GM19043 (cell line): ENCODE data around the gene TMC3.

Source experiments
- ATAC-seq: cut with Tn5 transposase; IDR thresholded peaks from one replicate; pipeline ENCODE4 v1.9.1; 2021; ENCODE audit warnings: low read depth; ENCODE audit not compliant: unreplicated experiment

Gene TMC3

DNA sequence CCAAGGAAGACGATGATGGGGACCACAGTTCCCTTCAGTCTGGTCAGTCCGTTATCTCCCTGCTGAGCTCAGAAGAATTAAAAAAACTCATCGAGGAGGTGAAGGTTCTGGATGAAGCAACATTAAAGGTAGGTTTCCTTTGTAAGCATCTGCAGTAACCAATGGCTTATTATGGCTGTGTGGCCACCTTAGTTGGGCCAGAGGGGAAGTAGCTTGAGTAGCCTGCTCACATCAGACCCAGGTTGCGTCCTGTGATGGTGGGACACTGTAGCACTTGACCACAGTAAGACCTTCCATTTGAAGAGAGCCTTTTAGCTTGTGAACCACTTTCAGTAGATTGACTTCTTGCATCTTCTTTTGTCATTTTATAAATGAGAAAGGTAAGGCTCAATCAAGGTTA lies 72.6 kb downstream of the TMC3 start:
- no peak for ATAC-seq

DNA sequence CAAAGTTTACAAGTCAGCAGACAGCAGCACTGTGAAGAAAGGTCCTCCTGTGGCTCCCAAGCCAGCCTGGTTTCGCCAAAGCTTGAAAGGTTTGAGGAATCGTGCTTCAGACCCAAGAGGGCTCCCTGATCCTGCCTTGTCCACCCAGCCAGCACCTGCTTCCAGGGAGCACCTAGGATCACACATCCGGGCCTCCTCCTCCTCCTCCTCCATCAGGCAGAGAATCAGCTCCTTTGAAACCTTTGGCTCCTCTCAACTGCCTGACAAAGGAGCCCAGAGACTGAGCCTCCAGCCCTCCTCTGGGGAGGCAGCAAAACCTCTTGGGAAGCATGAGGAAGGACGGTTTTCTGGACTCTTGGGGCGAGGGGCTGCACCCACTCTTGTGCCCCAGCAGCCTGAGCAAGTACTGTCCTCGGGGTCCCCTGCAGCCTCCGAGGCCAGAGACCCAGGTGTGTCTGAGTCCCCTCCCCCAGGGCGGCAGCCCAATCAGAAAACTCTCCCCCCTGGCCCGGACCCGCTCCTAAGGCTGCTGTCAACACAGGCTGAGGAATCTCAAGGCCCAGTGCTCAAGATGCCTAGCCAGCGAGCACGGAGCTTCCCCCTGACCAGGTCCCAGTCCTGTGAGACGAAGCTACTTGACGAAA lies 74.3 kb downstream of the TMC3 start:
- ATAC-seq, result no peak

DNA sequence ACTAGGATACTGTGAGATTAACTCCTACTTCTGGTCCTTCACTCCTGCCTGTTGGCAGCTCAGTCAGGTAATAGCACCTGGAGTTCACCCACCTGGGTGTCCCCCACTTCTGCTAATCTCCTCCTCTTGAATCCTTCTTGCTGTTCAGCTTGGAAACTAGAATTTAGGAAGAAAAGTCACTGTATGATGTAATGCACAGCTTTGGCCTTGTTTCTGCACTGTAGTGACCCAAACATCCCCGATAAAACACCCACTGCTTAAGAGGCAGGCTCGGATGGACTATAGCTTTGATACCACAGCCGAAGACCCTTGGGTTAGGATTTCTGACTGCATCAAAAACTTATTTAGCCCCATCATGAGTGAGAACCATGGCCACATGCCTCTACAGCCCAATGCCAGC lies 74.9 kb downstream of the TMC3 start:
- no peak for ATAC-seq

DNA sequence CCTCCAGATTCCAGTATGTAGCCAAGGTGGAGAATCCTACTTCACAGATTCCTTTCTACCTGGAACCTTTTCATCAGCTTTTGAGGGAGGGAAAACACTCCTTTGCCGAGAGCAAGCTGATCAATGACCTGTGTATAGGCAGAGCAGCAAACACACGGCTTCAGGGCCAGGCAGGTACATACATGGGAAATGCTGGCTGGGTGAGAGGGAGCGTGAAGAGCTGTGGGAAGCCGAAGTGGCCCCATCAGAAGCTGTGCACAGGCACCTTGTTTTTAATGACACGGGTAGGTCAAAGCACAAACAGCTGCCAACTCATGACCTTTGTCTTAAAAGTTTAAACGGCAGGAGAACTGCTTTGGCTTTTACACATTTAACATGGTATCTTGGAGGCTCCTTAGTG lies 75.4 kb downstream of the TMC3 start:
- no peak for ATAC-seq

DNA sequence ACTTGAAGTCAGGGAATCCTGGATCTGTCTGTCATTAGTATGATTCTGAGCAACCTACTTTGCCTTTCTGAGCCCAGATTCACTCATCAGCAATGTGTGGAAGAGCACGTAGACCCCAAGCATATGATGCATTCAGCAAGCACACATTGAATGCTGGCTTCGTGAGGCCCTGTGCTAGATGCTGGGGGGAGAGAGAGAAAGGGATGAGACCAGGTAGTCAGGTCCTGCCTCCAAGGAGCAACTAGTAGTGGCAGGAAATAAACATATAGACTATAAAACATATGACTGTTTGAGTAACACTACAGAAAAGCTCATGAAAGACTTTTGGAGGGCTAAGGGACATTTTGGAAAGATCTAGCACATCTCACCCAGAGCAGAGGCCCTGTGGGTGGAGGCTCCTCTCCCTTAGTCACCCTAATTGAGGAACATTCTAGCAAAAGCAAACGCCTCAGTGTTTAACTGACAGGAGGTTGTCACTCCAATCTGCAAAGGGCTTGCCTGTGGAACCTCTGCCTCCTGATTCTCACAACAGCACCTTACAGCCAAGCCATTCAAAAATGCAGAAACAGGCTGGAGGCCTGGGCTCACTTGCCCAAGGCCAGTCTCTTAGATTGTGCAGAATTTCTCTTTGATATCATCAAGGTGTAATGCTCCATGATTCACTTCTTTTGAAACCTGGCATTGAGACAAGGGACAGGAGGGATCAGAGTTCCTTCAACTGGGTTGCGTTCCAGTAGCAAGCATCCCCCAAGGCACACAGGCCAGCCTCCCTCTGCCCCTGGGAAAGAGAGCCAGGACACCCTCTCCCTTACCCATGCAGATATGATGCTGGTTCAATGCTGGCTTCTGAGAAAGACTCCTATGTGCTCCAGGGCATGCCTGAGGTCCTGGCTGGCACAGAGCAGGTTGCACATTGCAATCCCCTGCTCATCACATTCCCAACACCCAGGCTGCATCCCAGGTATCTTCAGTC lies 76.1 kb downstream of the TMC3 start:
- no peak for ATAC-seq

DNA sequence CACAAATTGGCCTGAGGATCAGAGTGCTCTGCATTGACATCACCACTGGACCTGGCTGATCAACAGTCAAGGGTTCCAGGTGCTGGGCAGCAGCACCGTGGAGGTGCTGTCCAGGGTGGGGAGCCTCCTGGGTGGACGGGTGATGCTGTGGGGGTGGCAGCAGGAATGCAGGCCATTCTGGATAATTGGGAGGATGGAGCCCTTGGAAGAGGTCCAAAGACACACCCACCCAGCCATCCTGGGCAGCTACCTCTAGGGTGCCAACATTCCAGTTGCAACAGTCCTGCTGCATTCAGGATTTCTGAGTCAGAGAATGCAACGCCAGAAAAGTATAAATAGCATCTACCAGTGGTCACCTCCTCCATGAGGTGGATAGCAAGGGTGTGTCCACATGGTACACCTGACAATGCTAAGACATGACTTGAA lies 76.9 kb downstream of the TMC3 start:
- ATAC-seq, result no peak

DNA sequence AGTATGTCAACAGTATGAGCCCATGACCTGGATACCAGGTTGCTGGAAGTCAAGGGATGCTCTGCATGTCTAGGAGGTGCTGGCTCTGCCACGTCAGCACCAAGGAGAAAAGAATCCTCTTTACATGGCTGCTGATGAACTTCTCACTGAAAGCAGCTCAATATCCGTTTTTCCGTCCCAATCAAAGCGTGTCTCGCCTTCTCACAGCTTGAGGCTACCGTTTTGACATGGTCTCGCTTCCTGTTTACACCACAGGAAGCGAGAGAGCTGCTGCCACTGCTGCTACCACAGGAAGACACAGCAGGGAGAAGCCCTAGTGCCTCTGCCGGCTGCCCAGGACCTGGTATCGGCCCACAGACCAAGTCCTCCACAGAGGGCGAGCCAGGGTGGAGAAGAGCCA lies 77.3 kb downstream of the TMC3 start:
- peak; percentile 36 for ATAC-seq

DNA sequence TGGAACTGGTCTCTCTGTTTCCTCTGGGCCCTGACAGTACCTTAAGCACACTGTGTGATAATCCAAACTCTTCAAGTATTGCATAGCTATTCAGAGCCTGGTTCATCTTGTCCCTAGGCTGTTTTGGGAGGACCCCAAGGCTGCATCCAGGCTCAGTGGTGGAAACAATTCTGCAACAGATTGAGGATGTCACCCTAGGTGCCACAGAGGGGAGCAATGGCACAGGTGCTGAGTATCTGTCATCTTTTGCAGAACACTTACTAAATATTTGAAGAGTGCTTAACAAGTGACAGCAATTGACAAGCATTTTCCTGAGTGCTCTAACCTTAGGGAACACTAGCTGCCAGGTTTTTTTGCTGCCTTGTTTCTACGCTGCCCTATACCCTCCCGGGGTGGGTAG lies 77.8 kb downstream of the TMC3 start:
- no peak for ATAC-seq

DNA sequence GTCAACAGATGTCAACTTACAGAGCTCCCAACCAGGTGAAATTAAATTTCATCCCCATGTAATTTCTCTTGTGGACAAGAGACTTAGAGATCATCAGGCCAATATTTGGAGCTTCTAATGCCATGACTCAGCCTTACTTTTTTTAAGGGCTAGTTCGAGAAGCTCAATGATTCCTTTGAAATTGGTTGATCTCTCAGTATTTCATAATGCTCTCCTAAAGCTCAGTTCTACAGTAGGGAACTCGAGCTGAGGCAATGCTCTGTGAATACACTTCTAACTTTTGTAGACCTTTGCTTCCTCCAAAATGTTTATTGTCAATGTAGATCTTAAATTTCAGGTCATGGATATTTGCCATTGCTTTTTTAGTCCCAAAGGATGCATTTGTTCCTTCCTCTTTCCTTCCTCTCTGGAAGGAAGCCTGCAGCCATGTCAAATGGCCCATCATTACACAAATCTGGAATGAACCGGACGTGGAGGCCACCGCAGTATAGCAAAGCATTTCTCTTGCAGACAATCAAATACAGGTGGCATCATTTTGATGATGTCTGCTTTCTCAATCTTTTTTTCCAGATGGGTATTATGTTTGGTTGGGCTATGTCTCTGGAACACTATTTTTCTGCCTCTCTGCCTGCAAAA lies 78.4 kb downstream of the TMC3 start:
- ATAC-seq, result no peak

DNA sequence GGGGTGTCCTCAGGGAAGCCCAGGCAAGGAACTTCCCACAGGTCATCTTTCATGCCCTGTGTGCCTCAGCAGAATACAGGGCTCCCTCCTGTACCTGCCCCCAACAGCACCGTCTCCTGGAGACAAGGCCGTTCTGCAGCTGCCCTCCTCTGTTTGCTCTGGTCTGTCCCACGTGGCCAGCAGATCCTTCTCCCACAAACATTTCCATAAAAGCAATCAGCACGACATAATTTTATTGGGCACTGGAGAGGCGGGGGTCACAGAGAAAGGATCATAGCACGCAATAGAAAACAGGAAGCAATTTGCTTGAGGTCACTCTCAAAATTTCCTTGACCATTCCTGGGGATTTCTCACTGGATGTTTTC lies 79.5 kb downstream of the TMC3 start:
- no peak for ATAC-seq

DNA sequence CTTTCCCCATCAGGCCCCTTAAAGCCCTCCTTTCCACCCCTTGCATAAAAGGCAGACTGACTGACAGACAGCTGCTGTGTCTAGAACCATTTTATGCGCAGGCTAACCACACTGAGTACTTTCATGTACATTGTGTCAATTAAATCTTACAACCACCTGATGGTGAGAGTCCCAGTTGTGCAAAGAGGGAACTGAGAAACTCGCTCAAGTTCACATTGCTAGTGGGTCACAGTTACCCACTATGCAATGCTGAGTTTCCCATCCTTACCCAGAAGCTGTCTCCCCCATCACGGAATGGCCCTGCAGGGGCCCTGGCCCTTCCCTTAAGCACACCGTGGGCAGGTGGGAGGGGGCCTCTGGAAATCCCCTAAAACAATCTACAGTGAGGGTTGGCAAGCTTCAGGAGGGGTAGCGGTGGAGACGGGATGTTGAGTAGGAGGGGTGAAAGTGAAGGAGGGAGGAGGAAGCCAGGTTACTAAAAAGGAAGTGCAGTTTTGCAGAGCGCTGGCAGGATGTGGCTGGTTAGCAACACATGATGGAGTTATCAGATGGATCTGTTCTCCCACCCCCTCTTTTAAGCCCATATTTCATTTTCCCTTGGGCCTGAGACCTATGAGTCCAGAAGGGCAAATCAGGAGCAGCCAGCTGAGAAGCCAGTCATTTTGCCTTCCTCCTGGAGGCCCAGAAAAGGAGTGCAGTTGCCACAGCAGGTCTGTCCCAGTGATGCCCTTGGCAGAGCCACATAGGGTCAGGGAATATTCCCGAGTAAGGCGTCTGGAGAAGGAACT lies 80.1 kb downstream of the TMC3 start:
- peak; percentile 42 for ATAC-seq

DNA sequence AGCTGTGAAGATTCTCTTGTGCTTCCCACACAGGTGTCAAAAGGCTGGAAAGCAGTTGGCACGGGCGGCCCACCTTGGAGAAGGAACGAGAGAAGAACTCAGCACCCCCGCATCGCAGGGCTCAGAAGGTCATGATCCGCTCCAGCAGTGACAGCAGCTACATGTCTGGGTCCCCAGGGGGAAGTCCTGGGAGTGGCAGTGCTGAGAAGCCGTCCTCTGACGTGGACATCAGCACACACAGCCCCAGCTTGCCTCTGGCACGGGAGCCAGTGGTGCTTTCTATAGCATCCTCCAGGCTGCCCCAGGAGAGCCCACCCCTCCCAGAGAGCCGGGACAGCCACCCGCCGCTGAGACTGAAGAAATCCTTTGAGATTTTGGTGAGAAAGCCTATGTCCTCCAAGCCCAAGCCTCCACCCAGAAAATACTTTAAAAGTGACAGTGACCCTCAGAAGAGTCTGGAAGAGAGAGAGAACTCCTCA lies 81.5 kb downstream of the TMC3 start:
- peak; percentile 40 for ATAC-seq

DNA sequence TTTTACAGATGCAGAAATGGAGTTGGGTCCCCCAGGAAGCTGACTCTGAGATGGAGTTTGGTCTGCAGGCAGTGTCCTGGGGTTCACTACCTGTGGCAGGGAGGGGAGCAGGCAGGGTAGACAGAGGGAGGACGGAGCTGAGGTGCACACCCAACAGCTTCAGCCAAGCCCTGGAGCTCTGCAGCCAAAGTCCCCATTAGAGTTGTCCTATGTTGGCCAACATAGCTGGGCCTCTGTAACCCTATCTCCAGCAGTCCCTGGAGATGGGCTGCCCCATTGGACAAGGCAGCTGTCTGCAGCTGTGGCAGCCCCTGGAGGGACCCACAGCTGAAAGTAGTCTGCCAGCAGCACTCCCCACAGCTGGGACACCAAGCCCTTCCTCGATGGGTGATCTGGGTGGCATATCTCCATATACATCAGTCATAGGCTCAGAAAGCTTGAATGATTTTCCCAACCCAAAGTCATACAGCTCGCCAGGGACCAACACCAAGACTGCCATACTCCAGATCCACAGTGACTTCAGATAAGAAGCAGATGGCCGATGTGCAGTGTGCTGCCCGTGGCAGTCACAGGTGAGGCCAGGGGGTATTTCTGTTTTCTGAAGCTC lies 82.0 kb downstream of the TMC3 start:
- ATAC-seq, result no peak

DNA sequence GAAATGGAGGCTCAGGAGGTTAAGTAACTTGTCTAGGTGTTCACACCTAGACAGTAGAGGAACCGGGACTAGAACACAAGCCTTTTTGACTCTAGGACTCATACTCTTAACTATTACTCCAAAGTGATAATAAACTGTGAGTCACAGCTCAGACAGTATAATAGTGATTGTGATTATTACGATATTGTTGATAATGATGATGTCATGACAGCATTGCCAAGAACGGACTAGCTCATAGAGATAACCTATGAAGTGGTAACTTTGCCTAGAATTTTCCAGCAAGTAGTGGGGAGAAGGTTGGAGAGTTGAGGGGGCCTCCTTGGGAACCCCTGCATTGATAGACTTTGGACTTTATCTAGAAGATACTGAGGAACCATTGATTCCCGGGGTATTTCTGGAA lies 84.1 kb downstream of the TMC3 start:
- no peak for ATAC-seq

DNA sequence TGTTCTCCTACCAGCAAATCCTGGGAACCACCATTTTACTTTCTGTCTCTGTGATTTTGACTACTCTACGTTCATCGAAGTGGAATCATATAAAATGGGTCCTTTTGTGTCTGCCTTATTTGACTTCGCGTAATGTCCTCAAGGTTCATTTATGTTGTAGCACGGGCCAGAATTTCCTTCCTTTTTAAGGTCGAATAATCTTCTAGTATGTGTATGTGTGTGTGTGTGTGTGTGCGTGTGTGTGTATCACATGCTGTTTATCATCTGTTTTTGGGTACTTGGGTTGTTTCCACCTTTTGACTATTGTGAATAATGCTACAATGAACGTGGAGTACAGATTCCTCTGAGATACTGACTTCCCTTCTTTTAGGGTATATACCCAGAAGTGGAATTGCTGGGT lies 85.4 kb downstream of the TMC3 start:
- no peak for ATAC-seq

DNA sequence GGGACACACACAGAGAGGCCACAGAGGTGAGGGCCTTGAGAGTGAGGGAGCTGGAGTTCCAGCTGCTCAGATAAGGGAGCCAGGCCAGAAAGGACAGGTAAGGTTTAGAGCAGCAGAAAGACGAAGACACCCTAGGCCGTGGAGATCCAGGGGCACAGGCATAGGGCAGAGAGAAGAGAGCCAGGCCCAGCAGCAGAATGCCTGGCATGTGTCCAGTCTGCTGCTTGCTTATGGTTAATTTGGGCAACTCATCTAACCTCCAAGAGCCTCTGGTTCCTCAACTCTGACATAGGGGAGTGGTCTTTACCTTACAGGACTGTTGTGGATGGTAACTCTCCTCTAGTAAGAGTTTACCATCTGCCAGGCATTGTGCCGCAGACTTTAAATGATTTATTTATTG lies 86.0 kb downstream of the TMC3 start:
- no peak for ATAC-seq

DNA sequence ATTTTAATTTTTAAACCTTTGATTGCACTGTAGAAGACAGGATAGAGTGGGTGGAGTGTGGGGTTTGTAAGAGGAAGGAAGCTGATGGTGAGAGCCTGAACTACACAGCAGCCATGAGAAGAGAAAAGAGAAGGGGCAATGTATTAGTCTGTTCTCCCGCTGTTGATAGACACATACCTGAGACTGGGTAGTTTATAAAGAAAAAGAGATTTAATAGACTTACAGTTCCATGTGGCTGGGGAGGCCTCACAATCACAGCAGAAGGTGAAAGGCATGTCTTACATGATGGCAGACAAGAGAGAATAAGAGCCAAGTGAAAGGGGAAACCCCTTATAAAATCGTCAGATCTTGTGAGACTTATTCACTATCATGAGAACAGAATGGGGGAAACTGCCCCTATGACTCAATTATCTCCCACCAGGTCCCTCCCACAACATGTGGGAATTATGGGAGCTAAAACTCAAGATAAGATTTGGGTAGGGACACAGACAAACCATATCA lies 87.3 kb downstream of the TMC3 start:
- no peak for ATAC-seq

DNA sequence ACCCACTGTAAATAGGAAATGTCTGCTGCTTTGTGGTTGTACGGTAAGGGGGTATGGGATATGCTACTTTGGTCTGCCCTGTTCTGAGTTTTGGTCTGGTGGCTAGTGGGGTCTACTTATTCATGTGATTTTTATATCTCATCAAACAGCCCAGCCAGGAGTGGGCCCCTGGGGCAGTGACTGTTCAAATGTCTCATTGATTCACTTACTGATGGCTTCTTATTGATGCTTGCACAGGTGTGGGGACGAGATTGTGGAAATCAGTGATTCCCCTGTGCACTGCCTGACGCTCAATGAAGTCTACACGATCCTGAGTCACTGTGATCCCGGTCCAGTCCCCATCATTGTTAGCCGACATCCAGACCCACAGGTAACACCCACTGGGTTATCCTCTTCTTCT lies 88.6 kb downstream of the TMC3 start:
- ATAC-seq, result no peak

DNA sequence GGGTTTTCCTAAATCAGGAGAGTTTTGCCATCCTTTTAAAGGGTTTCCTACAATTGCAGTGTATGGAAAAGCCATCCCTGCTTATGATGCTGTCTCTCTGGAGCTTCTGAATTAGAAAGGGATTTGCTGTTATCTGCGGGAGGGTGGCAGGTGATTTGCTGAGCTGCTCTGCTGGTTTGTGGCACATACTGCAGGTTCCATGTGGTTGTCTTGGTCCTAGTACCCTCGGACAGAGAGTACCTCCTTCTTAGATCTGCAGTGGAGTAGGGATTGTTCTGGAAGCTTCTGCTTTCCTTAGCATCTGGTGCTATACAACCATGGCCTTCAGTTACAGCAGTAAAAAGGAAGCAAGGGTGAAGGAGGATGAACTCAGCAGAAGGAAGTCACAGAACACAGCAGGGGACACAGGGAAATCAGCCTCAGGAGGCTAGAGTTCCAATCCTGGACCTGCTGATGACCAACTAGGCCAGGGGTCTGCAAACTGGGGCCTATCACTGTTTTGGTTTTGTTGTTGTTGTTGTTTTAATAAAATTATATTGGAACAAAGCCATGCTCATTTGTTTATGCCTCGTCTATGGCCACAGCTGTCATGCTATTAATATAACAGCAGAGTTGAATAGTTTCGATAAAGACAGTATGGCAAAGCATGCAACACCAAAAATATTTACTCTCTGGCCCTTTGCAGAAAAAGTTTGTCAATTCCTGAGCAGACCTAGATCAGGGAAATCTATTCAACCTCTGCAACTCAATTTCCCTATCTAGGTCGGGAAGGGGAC lies 89.6 kb downstream of the TMC3 start:
- peak; percentile 55 for ATAC-seq
